ENCODE measurements around the gene ECSCR. TPM values are rescaled to one million over a fixed set of nuclear protein-coding genes. Genes with fewer than 3 reads are reported as not detected.
"Not testable (repeated sequence)": the region's sequence is repeated elsewhere in the genome, so short reads cannot be mapped to it uniquely, and the experiment has no call there.

ECSCR gene
- total RNA-seq, 1 donor from 2014 or later, result not detected

- no peaks in the 10 kb centered on the region for H3K27me3 ChIP-seq (ENCODE audit: control insufficient read depth, insufficient read depth, low read length)
- peak overlapping the region; percentile 9 for H3K4me3 ChIP-seq (ENCODE audit: low read depth, low read length)
- H3K36me3 ChIP-seq (ENCODE audit: control insufficient read depth, insufficient read depth, low read length), result no peaks in the 10 kb centered on the region
- DNase-seq (ENCODE audit: low read depth), result no peak
- TF ChIP-seq CTCF (IDR thresholded peaks at IDR 0.05; ENCODE audit: insufficient read depth, low read length, poor library complexity, severe bottlenecking), result peak; percentile 19
These were observed 19.1 kb upstream of the ECSCR start for GRCh38 chr5:139481580-139482049.

- no peak overlapping the region for H3K4me3 ChIP-seq (ENCODE audit: low read depth, low read length)
- no peak for DNase-seq (ENCODE audit: low read depth)
- H3K27me3 ChIP-seq (ENCODE audit: control insufficient read depth, insufficient read depth, low read length), result no peaks in the 10 kb centered on the region
- no peak for TF ChIP-seq CTCF (IDR thresholded peaks at IDR 0.05; ENCODE audit: insufficient read depth, low read length, poor library complexity, severe bottlenecking)
- no peaks in the 10 kb centered on the region for H3K36me3 ChIP-seq (ENCODE audit: control insufficient read depth, insufficient read depth, low read length)
These were observed 18.6 kb upstream of the ECSCR start for GRCh38 chr5:139481122-139481533.

- DNase-seq (ENCODE audit: low read depth); H3K4me3 ChIP-seq (ENCODE audit: low read depth, low read length); H3K27me3 ChIP-seq (ENCODE audit: control insufficient read depth, insufficient read depth, low read length); H3K36me3 ChIP-seq (ENCODE audit: control insufficient read depth, insufficient read depth, low read length): not testable (repeated sequence)
These were observed 17.2 kb upstream of the ECSCR start for GRCh38 chr5:139479729-139480128.

- not testable (repeated sequence) for DNase-seq (ENCODE audit: low read depth); H3K36me3 ChIP-seq (ENCODE audit: control insufficient read depth, insufficient read depth, low read length); H3K4me3 ChIP-seq (ENCODE audit: low read depth, low read length); H3K27me3 ChIP-seq (ENCODE audit: control insufficient read depth, insufficient read depth, low read length)
These were observed 16.3 kb upstream of the ECSCR start for GRCh38 chr5:139478657-139479423.

- H3K4me3 ChIP-seq (ENCODE audit: low read depth, low read length), result no peak overlapping the region
- no peaks in the 10 kb centered on the region for H3K27me3 ChIP-seq (ENCODE audit: control insufficient read depth, insufficient read depth, low read length)
- DNase-seq (ENCODE audit: low read depth), result no peak
- TF ChIP-seq CTCF (IDR thresholded peaks at IDR 0.05; ENCODE audit: insufficient read depth, low read length, poor library complexity, severe bottlenecking), result no peak
- no peaks in the 10 kb centered on the region for H3K36me3 ChIP-seq (ENCODE audit: control insufficient read depth, insufficient read depth, low read length)
These were observed 13.5 kb upstream of the ECSCR start for GRCh38 chr5:139475865-139476617.

GRCh38 chr5:139474890-139475791, 12.6 kb upstream of the ECSCR start:
- Histone ChIP-seq H3K27me3 (ENCODE audit: control insufficient read depth, insufficient read depth, low read length) (peaks cover 3% of the 10 kb centered on the region), H3K36me3 (ENCODE audit: control insufficient read depth, insufficient read depth, low read length) (no peaks in the 10 kb centered on the region), H3K4me3 (ENCODE audit: low read depth, low read length) (no peak overlapping the region)
- no peak for DNase-seq (ENCODE audit: low read depth)
- TF ChIP-seq CTCF (IDR thresholded peaks at IDR 0.05; ENCODE audit: insufficient read depth, low read length, poor library complexity, severe bottlenecking), result no peak

Measured in kidney epithelial cell (primary cell).